ENCODE results near the gene PITPNB. TPM values are rescaled to one million over a fixed set of nuclear protein-coding genes. Genes with fewer than 3 reads are reported as not detected.

The PITPNB gene
- total RNA-seq, 4 donors from 2014 or later: 12.1 to 18.7 (median 16.1) TPM

- Histone ChIP-seq H3K27ac (no peak overlapping the region), H3K27me3 (no peaks in the 10 kb centered on the region), H3K36me3 (peaks cover 0 to 7% of the 10 kb centered on the region in 2 donors), H3K4me3 (no peak overlapping the region), H3K9me3 (no peaks in the 10 kb centered on the region), H3K4me1 (peaks cover 12 to 28% of the 10 kb centered on the region in 2 donors)
- in situ Hi-C loops (cut with MboI; ENCODE audit: low sequenced_read_pairs in 4 of 4): loop anchor here (10.0 to 25.0 kb wide), 2 partner anchors 703 to 711 kb away; no protein-coding TSS in a partner anchor
- ATAC-seq (no peak), DNase-seq (no peak)
- intact Hi-C loops (cut with DNase I; ENCODE audit: low total_unique reads): loop anchor here (10.0 kb wide), 2 partner anchors 711 to 1129 kb away; no protein-coding TSS in a partner anchor
- TF ChIP-seq CTCF (IDR thresholded peaks at IDR 0.05 in 4 of 5, conservative IDR thresholded peaks at IDR 0.05 in 1 of 5) (no peak), POLR2A (IDR thresholded peaks at IDR 0.05) (no peak)
Observed at GRCh38 chr22:27883656-27884350, 35.3 kb downstream of the PITPNB start.

- H3K4me1 ChIP-seq: peaks cover 19 to 28% of the 10 kb centered on the region in 2 donors
- in situ Hi-C loops (cut with MboI; ENCODE audit: low sequenced_read_pairs in 4 of 4): loop anchor here (10.0 to 25.0 kb wide), 2 partner anchors 705 to 712 kb away; no protein-coding TSS in a partner anchor
Observed at GRCh38 chr22:27882507-27883290, 36.4 kb downstream of the PITPNB start.

GRCh38 chr22:27881421-27881820 lies 37.6 kb downstream of the PITPNB start:
- in situ Hi-C loops (cut with MboI; ENCODE audit: low sequenced_read_pairs in 4 of 4) (loop anchor here (10.0 to 25.0 kb wide), 2 partner anchors 706 to 713 kb away; no protein-coding TSS in a partner anchor), intact Hi-C loops (cut with DNase I; ENCODE audit: low total_unique reads) (loop anchor here (1.0 to 10.0 kb wide), 3 partner anchors 128 to 1127 kb away; no protein-coding TSS in a partner anchor)
- TF ChIP-seq POLR2A (IDR thresholded peaks at IDR 0.05) (no peak), CTCF (IDR thresholded peaks at IDR 0.05 in 4 of 5, conservative IDR thresholded peaks at IDR 0.05 in 1 of 5) (no peak)
- H3K9me3 ChIP-seq: no peaks in the 10 kb centered on the region
- H3K36me3 ChIP-seq: no peaks in the 10 kb centered on the region
- H3K27me3 ChIP-seq: no peaks in the 10 kb centered on the region
- no peak for ATAC-seq
- peaks cover 20 to 28% of the 10 kb centered on the region in 2 donors for H3K4me1 ChIP-seq
- peak in 1 of 2 donors; percentile 23 for DNase-seq
- H3K4me3 ChIP-seq: no peak overlapping the region
- peak overlapping the region; percentile 26 to 43 (median 38) for H3K27ac ChIP-seq

More at GRCh38 chr22:27882507-27883290, 36.4 kb downstream of the PITPNB start:
- H3K27me3 ChIP-seq: no peaks in the 10 kb centered on the region
- no peak for DNase-seq
- no peaks in the 10 kb centered on the region for H3K36me3 ChIP-seq
- TF ChIP-seq POLR2A (IDR thresholded peaks at IDR 0.05) (no peak), CTCF (IDR thresholded peaks at IDR 0.05 in 4 of 5, conservative IDR thresholded peaks at IDR 0.05 in 1 of 5) (no peak)
- ATAC-seq: no peak
- H3K9me3 ChIP-seq: no peaks in the 10 kb centered on the region
- H3K4me3 ChIP-seq: no peak overlapping the region
- intact Hi-C loops (cut with DNase I; ENCODE audit: low total_unique reads): loop anchor here (10.0 kb wide), 2 partner anchors 712 to 1128 kb away; no protein-coding TSS in a partner anchor
- H3K27ac ChIP-seq: no peak overlapping the region

GRCh38 chr22:27880778-27881394 lies 38.2 kb downstream of the PITPNB start:
- in situ Hi-C loops (cut with MboI; ENCODE audit: low sequenced_read_pairs in 4 of 4) (loop anchor here (10.0 to 25.0 kb wide), 2 partner anchors 706 to 714 kb away; no protein-coding TSS in a partner anchor), intact Hi-C loops (cut with DNase I; ENCODE audit: low total_unique reads) (loop anchor here (1.0 to 10.0 kb wide), 3 partner anchors 128 to 1126 kb away; no protein-coding TSS in a partner anchor)
- no peaks in the 10 kb centered on the region for H3K36me3 ChIP-seq
- H3K4me1 ChIP-seq: peaks cover 17 to 30% of the 10 kb centered on the region in 2 donors
- no peak overlapping the region for H3K4me3 ChIP-seq
- peak; percentile 76 to 85 (median 83) for TF ChIP-seq CTCF (IDR thresholded peaks at IDR 0.05 in 4 of 5, conservative IDR thresholded peaks at IDR 0.05 in 1 of 5)
- TF ChIP-seq POLR2A (IDR thresholded peaks at IDR 0.05): no peak
- H3K9me3 ChIP-seq: no peaks in the 10 kb centered on the region
- ATAC-seq (peak; percentile 81 to 85), DNase-seq (no peak)
- no peaks in the 10 kb centered on the region for H3K27me3 ChIP-seq
- peak overlapping the region; percentile 26 to 43 (median 38) for H3K27ac ChIP-seq

All from gastrocnemius medialis (tissue), 4 donors.